ENCODE results near the gene USP32.

DNA sequence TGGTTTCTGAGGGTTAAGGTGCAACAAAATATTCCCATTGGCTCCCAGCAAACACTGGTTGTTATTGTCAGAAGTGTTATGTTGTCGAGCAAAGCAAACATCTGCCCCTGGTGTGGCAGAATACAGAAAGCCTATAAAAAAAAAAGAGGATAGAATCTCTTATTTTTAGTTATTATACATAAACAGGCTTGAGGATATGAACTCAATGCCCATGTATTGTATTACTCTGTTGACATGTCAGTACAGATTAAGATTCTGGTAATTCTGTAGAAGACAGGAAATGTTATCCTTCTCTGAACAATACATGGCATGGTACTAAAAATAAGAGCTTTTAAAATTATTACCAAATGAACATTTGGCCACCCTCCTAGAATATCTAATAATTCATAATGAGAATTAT lies 168.5 kb downstream of the USP32 start:
- TF ChIP-seq RARB (CRISPR knock-in tag; IDR thresholded peaks at IDR 0.05) (no peak), ZNF8 (CRISPR knock-in tag; IDR thresholded peaks at IDR 0.05) (no peak), BACH2 (CRISPR knock-in tag; IDR thresholded peaks at IDR 0.05; ENCODE audit: borderline replicate concordance) (no peak), ZFP3 (CRISPR knock-in tag; IDR thresholded peaks at IDR 0.05) (no peak), ZNF565 (CRISPR knock-in tag; conservative IDR thresholded peaks at IDR 0.05; ENCODE audit: low read depth) (no peak), ZNF70 (CRISPR knock-in tag; IDR thresholded peaks at IDR 0.05) (no peak), ARNTL (CRISPR knock-in tag; IDR thresholded peaks at IDR 0.05; ENCODE audit: borderline replicate concordance, low read depth) (no peak), CSDC2 (CRISPR knock-in tag; IDR thresholded peaks at IDR 0.05) (no peak), CREB5 (CRISPR knock-in tag; IDR thresholded peaks at IDR 0.05; ENCODE audit: low read depth) (no peak), CSRNP3 (CRISPR knock-in tag; IDR thresholded peaks at IDR 0.05) (no peak), SNAI2 (CRISPR knock-in tag; IDR thresholded peaks at IDR 0.05) (no peak), OSR1 (CRISPR knock-in tag; IDR thresholded peaks at IDR 0.05) (no peak), ZFP30 (CRISPR knock-in tag; IDR thresholded peaks at IDR 0.05) (no peak)
- TF ChIP-seq, protein P1, sequence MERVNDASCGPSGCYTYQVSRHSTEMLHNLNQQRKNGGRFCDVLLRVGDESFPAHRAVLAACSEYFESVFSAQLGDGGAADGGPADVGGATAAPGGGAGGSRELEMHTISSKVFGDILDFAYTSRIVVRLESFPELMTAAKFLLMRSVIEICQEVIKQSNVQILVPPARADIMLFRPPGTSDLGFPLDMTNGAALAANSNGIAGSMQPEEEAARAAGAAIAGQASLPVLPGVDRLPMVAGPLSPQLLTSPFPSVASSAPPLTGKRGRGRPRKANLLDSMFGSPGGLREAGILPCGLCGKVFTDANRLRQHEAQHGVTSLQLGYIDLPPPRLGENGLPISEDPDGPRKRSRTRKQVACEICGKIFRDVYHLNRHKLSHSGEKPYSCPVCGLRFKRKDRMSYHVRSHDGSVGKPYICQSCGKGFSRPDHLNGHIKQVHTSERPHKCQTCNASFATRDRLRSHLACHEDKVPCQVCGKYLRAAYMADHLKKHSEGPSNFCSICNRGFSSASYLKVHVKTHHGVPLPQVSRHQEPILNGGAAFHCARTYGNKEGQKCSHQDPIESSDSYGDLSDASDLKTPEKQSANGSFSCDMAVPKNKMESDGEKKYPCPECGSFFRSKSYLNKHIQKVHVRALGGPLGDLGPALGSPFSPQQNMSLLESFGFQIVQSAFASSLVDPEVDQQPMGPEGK (CRISPR knock-in tag; IDR thresholded peaks at IDR 0.05; ENCODE audit: borderline replicate concordance): no peak
